ENCODE measurements around the gene TUBB3.

GRCh38 chr16:89957216-89957785 lies 34.2 kb downstream of the TUBB3 start:
- TF ChIP-seq POLR2AphosphoS5 (IDR thresholded peaks at IDR 0.05) = no peak
- TF ChIP-seq, protein P1, sequence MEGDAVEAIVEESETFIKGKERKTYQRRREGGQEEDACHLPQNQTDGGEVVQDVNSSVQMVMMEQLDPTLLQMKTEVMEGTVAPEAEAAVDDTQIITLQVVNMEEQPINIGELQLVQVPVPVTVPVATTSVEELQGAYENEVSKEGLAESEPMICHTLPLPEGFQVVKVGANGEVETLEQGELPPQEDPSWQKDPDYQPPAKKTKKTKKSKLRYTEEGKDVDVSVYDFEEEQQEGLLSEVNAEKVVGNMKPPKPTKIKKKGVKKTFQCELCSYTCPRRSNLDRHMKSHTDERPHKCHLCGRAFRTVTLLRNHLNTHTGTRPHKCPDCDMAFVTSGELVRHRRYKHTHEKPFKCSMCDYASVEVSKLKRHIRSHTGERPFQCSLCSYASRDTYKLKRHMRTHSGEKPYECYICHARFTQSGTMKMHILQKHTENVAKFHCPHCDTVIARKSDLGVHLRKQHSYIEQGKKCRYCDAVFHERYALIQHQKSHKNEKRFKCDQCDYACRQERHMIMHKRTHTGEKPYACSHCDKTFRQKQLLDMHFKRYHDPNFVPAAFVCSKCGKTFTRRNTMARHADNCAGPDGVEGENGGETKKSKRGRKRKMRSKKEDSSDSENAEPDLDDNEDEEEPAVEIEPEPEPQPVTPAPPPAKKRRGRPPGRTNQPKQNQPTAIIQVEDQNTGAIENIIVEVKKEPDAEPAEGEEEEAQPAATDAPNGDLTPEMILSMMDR (IDR thresholded peaks at IDR 0.05) = no peak

Data from stomach (tissue), 4 donors.